Lung microvascular endothelial cell (primary cell): ENCODE results near the gene KIAA1755. TPM values are rescaled to one million over a fixed set of nuclear protein-coding genes. Genes with fewer than 3 reads are reported as not detected.

Source experiments
- DNase-seq, 2 donors: peaks; one replicate each; pipeline versions ENCODE4 v3.0.0 to v3.0.0-alpha.2; 2010; ENCODE audit warnings: low read depth in 2 of 2
- total RNA-seq: library from RNA; depleted of rRNA; stranded (reverse); fragments of >200 nt; gene quantifications from 2 replicates; pipeline ENCODE4 v1.2.1, GENCODE V29; 2014

Gene KIAA1755, protein sequence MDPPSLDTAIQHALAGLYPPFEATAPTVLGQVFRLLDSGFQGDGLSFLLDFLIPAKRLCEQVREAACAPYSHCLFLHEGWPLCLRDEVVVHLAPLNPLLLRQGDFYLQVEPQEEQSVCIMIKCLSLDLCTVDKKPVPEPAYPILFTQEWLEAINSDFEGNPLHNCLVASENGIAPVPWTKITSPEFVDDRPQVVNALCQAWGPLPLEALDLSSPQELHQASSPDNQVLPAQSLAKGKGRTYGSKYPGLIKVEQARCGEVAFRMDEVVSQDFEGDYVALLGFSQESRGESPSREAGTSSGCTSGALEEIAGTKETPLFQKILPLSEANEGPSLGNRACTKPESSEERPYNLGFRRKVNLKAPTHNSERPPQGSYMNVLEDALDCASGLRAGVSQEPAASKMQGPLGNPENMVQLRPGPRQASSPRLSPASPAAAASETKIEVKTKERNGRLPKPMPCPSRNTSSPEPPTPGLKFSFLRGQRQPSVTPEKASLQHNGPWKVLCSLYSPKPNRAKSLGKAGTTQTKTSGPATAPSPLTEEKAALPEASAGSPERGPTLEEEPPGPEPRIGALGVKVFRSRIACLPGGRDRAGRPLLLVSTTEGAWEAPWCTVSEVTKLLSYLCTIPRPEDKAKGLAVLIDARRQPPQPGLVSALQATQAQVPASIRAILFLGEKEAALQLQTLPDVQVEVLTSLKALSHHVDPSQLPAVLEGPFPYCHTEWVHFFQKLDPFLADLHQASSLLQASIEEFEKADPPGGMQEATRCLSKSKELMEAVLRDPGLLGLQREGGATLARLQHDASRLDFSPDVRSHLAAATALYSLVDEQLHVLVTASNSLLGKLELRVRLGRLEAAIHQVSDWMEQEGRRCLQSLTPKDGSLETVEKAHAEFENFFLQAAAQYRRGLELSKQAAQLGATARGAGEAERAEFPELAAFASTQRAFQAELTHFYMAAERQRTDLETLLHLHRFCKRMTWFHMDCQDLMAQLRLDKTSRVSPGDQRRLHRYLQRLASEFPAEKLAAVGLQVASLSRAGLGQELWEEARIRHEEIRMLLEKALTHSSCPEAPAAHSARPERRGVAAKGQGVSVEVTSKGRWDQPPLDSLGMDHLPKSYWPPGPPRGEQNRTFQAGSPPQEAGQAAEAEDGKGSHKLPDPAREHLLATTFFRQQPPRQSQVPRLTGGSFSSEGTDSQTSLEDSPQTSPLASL
- under 0.01 TPM in 1 of 2 replicates, not detected in the other for total RNA-seq

DNA sequence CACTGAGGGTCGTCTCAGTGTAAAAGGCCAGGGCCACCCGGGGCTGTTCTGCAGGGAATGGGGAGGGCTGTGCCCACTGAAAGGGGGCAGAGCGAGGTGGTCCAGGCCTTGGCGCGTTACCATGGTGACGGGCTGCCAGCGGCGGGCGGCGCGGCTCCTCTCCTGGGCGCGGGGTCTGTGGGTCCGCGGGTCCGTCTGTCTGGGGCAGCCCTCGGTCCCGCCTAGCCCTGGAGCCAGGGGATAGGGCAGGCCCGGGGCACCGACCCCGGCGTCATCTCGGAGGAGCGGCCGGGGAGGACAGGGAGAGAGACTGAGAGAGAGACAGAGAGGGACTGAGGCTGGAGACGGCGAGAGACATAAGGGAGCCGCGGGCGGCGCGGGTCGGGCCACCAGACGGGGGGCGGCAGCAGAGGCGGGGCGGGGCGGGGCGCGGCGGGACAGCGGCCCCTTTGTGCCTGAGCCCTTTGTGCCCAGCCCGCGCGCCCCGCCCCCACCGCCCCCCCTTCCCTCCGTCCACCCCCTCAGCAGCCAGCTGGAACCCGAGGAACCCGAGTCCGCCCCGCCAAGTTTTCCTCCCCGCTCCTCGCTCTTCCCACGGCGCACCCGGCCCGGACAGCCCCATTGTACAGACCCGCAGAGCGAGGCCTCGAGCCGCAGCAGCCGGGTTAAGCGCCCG is at the start of gene KIAA1755:
KIAA1755 (minus strand) TSS at position 358 of the 676 bp plus-strand sequence; CDS start at position 123, 235 bp downstream.
- no peak for DNase-seq

DNA sequence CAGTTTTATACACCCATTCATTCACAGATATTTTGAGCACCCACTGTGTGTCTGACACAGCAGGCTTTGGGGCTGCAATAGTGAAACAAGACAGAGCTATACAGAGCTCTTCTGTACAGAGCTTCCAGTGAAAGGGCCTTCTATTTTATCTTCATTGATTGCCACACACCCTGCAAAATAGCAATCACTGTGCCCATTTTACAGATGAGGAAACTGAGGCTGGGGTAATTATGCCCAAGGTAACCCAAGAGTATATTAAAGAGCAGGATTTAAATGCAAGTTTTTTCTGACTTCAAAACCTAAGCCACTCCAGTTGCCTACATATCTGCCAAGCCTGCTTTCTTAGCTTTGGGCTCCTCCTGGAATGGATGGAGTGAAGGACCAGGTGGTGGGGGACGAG is 47.9 kb upstream of the KIAA1755 start:
- no peak for DNase-seq

DNA sequence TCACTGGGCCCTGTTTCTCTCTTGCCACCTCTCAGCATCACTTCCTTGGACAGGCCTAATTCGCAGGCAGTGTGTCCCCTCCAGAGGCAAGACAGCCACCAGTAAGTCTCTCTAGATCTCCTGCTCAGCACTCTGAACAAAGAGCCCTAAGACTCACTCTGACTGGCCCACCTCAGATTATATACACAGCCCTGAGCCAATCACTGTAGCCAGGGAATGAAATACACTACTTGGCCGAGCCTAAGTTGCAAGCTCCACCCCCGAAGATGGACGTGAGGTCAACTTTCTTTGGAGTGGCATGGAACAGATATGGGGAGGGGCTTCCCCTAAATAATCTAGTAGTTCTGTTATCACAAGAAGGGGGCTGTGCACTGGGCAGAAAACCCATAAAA is 47.5 kb upstream of the KIAA1755 start:
- no peak for DNase-seq

DNA sequence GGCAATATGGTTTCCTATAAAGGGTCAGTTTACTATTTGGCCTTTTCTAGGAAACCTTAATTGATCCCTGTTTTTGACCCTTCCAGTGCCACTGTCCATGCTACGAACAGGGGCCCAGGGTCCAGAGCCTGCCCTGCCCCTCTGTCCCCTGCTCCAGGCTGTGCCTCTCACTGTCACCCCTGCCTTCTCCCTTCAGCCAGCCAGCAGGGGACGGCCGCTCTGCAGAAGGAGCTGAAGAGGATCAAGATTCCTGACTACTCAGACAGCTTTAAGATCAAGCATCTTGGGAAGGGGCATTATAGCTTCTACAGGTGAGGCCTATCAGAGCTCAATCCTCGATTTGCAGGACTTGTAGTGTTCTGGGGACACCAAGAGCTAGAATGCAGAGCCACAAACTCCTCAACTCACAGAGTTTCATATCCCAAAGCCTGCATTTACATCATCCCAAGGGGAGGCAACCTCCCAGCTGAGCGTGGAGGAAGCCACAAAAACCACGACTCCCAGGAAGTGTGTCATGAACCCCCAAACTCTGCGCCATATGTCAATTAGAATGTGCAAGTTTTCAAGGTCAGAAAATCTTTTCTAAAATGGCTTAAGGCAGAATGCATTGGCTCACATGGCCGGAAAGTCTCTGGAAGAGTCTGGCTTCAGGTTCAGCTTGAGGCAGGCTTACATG is 47.0 kb upstream of the KIAA1755 start:
- peak in 1 of 2 donors; percentile 79 for DNase-seq

DNA sequence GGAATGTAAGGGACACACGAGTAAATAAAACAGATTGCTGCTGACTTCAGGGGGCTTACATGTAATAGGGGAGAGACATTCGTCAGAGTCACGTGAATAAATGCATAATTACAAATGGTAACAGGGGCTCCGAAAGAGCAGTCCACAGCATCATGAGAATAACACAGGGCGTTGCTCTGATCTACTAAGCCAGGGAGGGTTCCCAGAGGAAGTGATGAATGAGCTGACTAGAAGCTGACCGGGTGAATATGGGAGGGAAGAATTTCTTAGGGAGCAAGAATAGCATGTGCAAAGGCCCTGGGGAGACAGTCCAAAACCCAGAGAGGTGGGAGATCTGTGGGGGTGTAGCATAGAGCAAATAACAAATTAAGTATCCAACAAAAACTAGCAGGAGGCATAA is 45.8 kb upstream of the KIAA1755 start:
- peak in 1 of 2 donors; percentile 16 for DNase-seq

DNA sequence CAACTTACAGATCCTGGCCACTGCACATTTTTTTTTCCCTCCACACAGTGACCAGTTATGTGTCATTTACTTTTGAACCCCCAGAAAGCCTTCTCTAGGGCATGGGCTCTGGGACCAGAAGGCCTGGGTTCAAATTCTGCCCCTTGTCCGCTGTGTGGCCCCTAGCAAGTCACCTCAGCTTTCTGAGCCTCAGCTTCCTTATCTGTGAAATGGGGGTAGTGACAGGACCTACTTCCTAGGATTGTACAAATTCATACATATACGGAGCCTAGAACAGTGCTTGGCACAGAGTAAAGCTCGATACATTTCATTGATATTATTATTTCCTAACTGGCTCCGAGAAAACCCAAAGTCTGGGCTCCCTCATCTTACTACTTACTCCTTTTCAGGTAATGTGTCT is 45.0 kb upstream of the KIAA1755 start:
- DNase-seq, result no peak

DNA sequence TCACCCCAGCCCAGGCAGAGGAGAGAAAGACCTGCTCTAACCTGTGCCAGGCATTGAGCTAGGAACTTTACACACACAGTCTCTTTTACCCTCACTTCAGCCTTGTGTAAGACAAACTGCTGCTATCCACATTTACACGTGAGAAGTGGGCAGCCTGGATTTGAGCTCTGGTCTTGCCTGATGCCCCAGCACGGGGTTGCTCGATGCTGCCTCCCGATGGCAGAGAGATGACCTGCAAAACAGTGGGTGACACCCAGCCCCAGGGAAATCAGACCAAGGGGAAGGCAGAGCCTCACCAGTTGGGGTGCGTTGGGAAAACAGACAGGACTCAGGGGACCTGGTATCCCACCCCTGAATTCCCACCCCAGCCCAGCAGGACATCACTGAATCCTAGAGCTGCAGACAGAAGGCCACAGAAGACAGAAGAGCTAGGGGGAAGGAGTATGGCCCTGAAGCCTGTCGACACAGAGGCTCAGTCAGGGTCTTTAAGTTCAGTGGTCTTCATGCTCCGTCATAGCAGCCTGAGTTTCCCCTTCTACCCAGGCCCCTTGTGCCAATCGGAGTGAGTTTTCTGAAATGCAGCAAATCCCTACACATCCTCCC is 44.4 kb upstream of the KIAA1755 start:
- DNase-seq, result peak; percentile 49 to 61

DNA sequence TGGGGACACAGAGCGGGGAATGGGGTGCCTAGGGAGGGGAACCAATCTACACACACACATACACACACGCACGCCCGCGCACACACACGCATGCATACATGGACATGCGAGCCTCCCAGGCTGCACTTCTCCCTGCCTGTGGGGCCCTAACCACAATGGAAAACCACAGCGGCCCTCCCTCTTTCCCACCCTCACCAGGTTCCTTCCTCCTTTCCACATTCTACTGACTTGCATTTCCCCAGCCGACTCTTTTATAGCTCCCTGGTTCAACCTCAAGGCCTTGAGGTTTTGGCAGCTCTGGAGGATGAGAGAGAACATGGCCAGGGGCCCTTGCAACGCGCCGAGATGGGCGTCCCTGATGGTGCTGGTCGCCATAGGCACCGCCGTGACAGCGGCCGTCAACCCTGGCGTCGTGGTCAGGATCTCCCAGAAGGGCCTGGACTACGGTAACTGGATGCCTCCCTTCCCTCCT is 43.4 kb upstream of the KIAA1755 start, which contains the start of gene BPI:
BPI (plus strand) TSS at position 249 of the 472 bp plus-strand sequence; CDS start at position 317, 68 bp downstream.
- no peak for DNase-seq

DNA sequence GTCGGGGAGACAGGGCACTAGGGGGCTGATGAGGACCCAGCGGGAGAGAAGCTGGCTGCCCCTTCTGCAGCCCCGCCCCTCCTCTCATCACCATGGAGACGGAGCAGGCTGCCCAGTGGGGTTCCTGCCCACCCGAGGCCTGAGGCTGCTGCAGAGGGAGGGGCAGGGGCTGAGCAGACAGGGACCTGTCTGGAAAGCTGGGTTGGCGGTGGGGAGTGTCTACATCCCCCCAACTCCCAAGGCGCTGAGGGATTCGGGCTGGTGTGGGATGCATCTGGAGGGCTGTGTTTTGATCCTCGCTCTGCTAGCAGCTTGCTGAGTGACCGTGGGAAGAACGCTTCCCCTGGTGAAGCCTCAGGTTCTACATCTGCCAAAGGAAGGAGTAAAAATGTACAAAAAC is 42.3 kb upstream of the KIAA1755 start:
- no peak for DNase-seq

DNA sequence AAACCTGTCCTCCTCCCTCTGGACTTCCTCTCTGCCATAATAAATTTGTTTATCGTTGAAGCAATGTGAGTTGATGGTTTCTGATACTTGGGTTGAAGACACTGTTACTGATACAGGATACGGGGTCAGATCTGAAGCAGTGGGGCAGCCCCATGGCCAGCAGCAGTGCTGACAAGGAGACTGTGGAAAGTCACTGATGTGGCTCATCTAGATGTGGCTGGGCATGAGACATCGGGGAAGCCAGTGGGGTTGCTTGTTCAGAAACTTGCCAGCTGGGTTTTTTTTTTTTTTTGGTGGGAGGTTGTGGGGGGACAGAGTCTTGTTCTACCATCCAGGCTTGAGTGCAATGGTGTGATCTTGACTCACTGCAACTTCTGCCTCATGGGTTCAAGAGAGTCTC is 40.8 kb upstream of the KIAA1755 start:
- DNase-seq, result no peak

DNA sequence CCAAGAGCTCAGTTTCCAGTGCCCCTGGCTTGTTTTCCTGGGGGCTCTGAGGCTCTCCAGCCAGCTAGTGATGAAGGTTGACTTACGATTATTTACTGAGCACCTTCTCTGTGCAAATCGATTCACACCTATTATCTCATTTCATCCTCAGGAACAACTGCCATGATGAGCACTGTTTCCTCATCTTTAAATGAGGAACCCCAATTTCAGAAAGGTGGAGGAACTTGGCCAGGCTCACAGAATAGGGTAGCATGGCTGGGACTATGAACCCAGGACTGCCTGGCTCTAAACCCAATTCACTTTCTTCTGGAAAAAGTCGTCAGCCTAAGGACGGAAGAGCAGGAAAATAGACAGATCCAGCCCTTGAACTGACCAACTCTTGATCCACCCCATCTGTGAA is 39.9 kb upstream of the KIAA1755 start:
- DNase-seq, result no peak

DNA sequence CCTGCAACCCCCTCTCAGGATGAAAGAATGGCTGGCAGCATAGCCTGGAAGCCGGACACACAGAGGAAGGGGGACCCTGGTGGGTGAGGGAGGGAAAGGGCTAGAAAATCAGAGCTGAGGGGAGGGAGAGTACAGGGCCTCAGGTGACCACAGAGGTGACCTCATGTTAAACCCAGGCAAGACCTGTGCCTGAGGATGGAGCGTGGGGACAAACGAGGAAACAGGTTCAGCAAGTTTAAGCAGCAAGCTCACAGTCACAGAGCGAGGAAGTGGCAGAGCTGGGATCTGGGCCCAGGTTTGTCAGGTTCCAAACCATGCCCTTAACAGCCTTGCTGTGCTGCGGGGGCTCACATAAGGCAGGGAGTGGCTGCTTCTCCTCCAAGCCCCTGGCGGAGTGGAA is 39.4 kb upstream of the KIAA1755 start:
- DNase-seq, result no peak

DNA sequence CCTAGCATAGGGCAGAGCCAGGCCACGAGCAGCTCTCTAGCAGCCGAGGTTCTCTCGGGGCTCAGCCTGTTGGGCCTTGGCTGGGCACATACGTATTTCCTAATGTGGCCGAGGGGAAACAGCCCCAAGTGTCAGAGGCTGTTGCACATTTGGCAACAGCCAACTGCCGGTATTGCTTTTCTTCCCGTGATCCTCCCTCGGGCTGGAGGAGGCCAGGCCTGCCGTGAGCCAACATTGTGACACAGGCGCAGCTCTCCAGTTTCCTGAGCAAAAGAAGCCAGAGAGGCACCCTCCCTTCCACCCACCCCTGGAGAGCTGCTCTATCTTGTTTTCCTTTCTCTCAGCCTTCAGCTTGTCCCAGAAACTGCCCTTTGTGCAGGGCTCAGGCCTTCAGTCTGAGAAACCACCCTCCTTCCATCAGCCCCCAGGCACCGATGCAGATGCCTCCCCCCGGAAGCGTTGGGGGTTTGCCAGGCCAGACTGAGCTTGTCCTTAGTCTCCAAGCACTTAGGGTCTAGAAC is 38.3 kb upstream of the KIAA1755 start:
- peak; percentile 28 to 45 for DNase-seq

DNA sequence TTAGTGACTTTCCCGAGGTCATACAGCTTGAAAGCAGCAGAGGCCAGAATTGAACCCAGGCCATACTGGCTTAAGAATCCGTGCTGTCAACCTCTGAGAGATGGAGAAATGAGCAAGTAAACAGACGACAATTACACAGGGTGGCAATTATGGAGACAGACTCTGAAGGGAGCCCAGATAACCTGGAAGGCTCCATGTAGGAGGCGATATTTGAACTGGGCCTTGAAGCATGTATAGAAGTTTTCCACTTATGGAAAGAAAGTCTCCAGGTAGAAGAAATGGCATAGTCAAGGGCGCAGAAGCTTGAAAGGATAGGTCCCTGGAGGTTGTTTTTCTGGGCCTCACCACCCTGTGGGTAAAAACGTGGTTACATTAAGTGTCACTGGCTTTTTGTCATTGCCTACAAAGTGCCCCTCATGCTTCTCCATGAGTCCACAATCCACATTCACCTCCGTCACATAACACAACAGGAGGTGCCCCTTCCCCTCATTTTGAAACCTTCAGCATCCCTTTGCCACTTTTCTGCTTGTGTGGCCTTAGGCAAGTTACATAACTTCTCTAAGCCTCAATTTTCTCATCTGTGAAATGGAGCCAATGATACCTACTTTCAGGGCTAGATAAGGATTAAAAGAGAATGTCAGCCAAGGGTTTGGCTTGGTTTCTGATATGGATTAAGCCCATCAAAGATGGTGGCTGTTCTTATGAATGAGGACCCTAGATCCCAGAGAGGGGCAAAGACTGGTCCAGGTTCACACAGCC is 37.6 kb upstream of the KIAA1755 start:
- DNase-seq, result no peak

DNA sequence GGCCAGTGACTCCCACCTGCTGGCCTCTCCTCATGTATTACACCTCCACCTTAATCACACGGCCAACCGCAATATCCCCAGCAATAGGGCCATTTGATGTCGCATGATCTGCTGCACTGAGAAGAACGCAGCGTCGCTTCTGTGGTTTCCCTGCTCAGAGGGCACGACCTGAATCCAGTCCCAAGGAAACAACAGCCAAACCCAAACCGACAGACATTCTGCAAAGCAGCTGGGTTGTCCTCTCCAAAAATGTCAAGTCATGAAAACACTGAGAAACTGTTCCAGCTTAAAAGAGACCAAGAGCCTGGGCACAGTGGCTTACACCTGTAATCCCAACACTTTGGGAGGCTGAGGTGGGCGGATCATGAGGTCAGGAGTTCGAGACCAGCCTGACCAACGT is 35.9 kb upstream of the KIAA1755 start:
- no peak for DNase-seq

DNA sequence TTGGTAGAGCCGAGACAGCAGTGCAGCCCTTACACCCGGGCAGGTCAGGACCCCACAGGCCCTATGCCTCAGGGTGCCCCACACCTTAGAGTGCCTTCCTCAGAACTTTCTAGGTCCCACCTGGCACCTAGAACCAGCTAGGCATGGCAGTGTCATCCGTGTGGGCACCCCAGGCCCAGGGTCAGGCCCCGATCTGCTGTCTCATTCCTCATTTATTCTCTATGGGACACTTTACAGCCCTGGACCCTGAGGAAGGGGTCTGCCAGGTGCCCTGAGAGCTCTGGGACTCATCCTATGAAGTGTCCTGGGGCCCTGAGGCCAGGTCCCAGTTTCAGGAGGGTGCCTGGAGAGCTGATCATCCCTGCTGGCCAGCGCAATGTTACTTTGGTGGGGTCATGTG is 35.3 kb upstream of the KIAA1755 start:
- no peak for DNase-seq

DNA sequence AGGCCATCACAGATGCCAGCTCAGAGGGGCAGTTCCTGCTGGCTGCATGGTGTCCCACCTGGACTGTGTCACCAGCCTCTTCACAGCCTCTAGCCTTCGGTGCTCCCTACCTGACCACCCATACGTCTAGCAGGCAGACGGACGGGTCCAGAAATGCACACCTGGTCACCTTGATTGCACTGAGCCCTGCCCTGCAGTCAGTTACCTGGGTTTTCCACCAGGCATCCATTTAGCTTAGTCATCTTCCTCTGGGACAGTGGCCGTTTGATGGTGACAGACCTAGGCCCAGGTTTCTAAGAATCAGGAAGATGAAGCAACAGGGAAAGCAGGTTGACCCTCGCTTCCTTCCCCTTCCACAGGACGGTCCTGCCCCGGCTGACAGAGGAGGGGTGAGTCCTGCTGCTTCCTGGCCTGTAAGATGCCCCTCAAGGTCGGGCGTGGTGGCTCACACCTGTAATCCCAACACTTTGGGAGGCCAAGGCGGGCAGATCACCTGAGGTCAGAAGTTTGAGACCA is 33.6 kb upstream of the KIAA1755 start:
- no peak for DNase-seq

DNA sequence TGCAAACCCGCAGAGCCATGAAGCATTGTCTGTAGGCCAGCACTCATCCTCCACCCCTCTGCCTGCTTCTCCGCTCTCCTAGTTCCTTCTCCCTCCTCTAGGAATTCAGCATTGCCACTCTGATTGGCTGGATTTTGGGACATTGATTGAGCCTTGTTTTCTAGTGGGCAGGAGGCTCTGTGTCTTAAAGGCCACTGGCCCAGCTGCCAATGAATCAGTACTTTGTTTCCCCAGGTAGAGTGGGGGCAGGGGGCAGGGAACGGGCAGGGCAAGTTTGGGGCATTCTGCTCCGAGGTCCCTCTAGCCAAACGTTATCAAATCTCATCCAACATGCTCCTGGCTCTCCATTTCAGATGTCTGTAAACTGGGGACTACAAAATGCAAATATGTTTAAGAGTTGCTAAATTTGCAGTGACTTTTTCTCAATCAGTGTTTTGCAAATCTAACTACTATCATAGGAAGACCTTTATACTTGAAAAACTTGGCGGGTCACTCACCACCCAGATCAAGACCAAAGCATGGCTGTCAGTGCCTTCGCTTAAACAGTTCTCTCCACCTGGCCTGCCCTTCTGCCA is 33.0 kb upstream of the KIAA1755 start:
- no peak for DNase-seq
